Duodenal mucosa (tissue), 2 donors: Measurements from ENCODE around the gene LMF1.

ENCODE experiments used
- H3K27ac ChIP-seq: one replicate; pipeline ENCODE4 v1.7.0; 2013; ENCODE audit warnings: low read depth, low read length
- H3K27me3 ChIP-seq, 2 donors: one replicate each; pipeline ENCODE4 v1.7.0; 2013; ENCODE audit warnings: low read length in 2 of 2, control low read depth in 1 of 2; ENCODE audit not compliant: insufficient read depth in 2 of 2, control insufficient read depth in 1 of 2
- H3K36me3 ChIP-seq, 2 donors: one replicate each; pipeline ENCODE4 v1.7.0; 2013; ENCODE audit warnings: low read length in 2 of 2, control low read depth in 1 of 2; ENCODE audit not compliant: insufficient read depth in 2 of 2, control insufficient read depth in 1 of 2
- H3K4me1 ChIP-seq, 2 donors: one replicate each; pipeline ENCODE4 v1.7.0; 2013; ENCODE audit warnings: low read length in 2 of 2, control low read depth in 1 of 2; ENCODE audit not compliant: insufficient read depth in 2 of 2, control insufficient read depth in 1 of 2
- H3K4me3 ChIP-seq, 2 donors: one replicate each; pipeline ENCODE4 v1.7.0; 2013; ENCODE audit warnings: low read length in 2 of 2, low read depth in 1 of 2
- H3K9ac ChIP-seq, 2 donors: one replicate each; pipeline ENCODE4 v1.7.0; 2013; ENCODE audit warnings: low read length in 2 of 2, low read depth in 1 of 2
- H3K9me3 ChIP-seq, 2 donors: one replicate each; pipeline ENCODE4 v1.7.0; 2013; ENCODE audit warnings: low read length in 2 of 2, control low read depth in 1 of 2; ENCODE audit not compliant: control insufficient read depth in 1 of 2

The LMF1 gene

DNA sequence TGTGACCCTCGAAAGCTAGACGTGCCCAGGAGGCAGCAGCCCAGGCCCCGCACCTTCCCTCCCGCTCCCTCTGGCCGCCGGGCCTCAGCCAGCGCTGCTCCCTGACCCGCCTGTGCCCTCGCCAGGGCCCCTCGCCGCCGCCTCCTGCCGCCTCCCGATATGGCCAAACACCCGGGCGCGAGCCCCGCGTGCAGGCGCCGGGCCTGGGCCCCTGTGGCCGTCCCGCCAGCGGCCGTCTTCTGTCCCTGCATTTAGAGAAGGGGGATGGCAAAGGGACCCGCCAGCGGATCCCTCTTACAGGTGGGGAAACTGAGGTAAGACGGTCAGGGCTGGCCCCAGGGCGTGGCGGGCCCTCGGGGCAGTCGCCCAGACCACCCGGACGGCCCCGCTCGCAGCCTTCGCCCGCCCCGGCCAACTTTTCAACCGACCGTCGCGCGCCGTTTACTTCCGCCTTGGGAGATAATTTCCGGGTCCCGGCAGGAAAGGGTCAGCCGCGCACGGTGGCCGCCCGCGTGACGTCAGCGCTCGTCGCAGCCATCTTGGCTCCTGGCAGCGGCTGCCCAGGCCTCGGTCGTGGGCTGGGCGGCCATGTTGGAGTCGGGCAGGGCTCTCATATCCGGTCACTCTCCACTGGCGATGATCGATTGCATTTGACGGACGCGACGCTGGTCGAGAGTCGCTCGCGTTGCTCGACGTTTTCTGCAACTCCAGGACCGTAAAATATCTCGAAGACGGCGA is 163.3 kb downstream of the LMF1 start:
- peak overlapping the region; percentile 78 to 93 for H3K4me3 ChIP-seq
- H3K9me3 ChIP-seq = no peaks in the 10 kb centered on the region
- peak overlapping the region; percentile 84 to 93 for H3K9ac ChIP-seq
- no peaks in the 10 kb centered on the region for H3K36me3 ChIP-seq
- H3K27me3 ChIP-seq = peaks cover 15 to 18% of the 10 kb centered on the region in 2 donors
- peaks cover 0 to 10% of the 10 kb centered on the region in 2 donors for H3K4me1 ChIP-seq
- peak overlapping the region; percentile 81 for H3K27ac ChIP-seq

- H3K36me3 ChIP-seq = no peaks in the 10 kb centered on the region
- H3K9ac ChIP-seq = no peak overlapping the region
- H3K9me3 ChIP-seq = no peaks in the 10 kb centered on the region
- no peak overlapping the region for H3K4me3 ChIP-seq
- peaks cover 31 to 34% of the 10 kb centered on the region in 2 donors for H3K27me3 ChIP-seq
- peaks cover 0 to 10% of the 10 kb centered on the region in 2 donors for H3K4me1 ChIP-seq
- H3K27ac ChIP-seq = no peak overlapping the region
Measured at GRCh38 chr16:805474-805873, 165.3 kb downstream of the LMF1 start.

DNA sequence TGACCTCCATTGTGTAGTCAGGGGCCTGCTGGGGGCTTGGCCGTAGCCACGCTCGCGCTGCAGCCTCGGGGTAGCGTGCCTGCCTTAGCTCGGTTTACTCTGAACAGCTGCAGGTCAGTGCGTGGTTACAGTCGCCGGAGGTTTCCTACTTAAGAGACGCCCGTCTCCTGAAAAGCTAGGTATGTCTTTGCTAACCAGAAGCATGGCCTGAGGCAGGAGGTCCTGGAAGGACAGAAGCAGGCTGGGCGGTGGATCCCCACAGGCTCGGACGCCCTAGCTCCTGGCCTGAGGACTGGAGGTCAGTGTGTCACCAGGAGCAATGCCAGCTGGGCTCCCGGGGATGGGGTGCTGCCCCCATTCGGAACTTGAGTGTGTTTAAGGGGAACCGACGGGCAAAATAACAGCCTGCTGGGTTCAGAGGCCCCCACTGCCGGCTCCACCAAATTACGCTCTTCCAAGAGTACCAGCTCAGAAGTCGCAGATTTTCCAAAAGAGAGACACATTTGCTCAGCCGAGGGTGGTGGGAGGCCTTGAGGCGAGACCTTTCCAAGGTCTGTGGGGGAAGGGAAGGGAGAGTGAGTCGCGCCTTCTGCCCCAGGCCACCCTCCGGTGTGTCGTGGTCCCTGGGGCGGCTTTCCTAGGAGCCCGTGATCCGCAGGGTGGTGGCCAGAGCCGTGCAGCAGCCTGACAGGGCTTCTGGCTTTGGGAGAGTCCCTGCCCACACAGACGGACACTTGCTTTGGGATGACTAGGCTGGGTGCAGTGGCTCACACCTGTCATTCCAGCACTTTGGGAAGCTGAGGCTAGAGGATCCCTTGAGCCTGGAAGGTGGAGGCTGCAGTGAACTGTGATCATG is 166.4 kb downstream of the LMF1 start:
- H3K27ac ChIP-seq = no peak overlapping the region
- H3K4me1 ChIP-seq = peaks cover 0 to 10% of the 10 kb centered on the region in 2 donors
- H3K9ac ChIP-seq = no peak overlapping the region
- H3K9me3 ChIP-seq = no peaks in the 10 kb centered on the region
- H3K36me3 ChIP-seq = no peaks in the 10 kb centered on the region
- no peak overlapping the region for H3K4me3 ChIP-seq
- H3K27me3 ChIP-seq = peaks cover 36 to 38% of the 10 kb centered on the region in 2 donors

GRCh38 chr16:803754-804080 is 167.1 kb downstream of the LMF1 start:
- H3K9ac ChIP-seq = no peak overlapping the region
- H3K36me3 ChIP-seq = no peaks in the 10 kb centered on the region
- H3K4me1 ChIP-seq = peaks cover 0 to 9% of the 10 kb centered on the region in 2 donors
- H3K4me3 ChIP-seq = no peak overlapping the region
- H3K27ac ChIP-seq = no peak overlapping the region
- H3K9me3 ChIP-seq = no peaks in the 10 kb centered on the region
- peaks cover 39 to 44% of the 10 kb centered on the region in 2 donors for H3K27me3 ChIP-seq
